ENCODE measurements around the gene C22orf42. TPM values are rescaled to one million over a fixed set of nuclear protein-coding genes. Genes with fewer than 3 reads are reported as not detected.
A peak's percentile ranks its signal among the peaks of the same experiment; 100 is the strongest.

C22orf42 gene
- total RNA-seq, 2 experiments from 2014 or later, result not detected

DNA sequence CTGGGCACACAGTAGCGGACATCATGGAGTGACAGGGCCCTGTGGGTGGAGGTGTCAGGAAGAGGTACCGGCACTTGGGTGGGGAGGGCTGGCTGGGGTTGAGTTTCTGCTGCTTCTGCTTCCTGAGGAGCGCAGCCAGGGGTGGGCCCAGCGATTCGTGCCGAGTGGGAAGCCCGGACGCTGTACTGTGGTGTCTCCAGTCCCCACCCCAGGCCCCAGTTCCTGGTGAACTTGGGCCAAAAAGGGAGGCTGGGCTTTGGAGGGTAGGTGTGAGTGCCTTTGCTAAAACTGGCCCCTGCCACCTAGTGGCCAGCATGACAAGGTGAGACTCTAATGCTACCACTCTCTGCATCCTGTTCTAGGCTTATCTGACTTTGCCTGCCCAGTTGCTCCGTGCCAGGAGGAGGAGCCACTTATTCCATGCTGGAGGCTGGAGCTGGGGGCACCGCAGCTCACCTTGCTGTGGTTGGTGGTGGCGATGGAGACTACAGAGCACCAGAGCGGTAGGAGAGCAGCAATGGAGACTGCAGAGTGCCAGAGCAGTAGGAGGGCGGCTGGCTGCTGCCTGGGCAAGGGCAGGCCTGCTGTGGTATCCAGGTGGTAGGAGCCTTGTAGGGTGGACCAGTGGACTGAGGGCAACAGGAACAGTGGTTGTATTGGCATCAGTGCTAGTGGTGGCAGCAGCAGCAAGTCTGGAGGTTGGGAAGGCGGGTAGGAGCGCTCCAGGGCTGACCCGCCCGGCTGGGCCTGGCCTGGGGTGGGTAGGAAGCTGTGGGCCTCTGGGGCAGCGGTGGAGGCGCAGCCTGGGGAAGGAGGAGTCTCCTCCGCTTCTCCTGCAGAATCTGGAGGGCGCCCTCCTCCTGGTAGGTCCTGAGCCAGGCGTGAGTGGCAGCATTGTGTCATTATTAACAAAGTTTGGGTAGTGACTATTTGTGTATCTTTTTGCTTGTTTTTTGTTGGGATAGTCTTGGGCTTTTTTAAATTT, 48.0 kb upstream of the C22orf42 start:
- Histone ChIP-seq H3K4me1 (ENCODE audit: insufficient read depth, low read length) (peaks cover 46% of the 10 kb centered on the region), H3K36me3 (ENCODE audit: insufficient read depth, low read length) (no peaks in the 10 kb centered on the region), H3K9me3 (ENCODE audit: control insufficient read depth in 1 of 2, insufficient read depth in 1 of 2, low read length in 2 of 2) (peaks cover 0 to 3% of the 10 kb centered on the region in 2 experiments), H3K27me3 (ENCODE audit: control insufficient read depth in 1 of 2, insufficient read depth in 2 of 2, low read length in 2 of 2) (peaks cover 9% of the 10 kb centered on the region in 2 experiments), H3K27ac (ENCODE audit: low read depth in 1 of 2, low read length in 2 of 2) (no peak overlapping the region), H3K4me3 (ENCODE audit: low read length) (no peak overlapping the region)
- DNase-seq (peak in 8 of 14 experiments; percentile 20 to 71 (median 50)), ATAC-seq (ENCODE audit: poor library complexity) (no peak)
- CTCF ChIA-PET, result no interaction called here
- intact Hi-C loops (cut with DNase I, micrococcal nuclease), result loop anchor here (2.0 to 5.0 kb wide), 3 partner anchors 104 to 545 kb away; partner anchors contain the start of gene PISD (in 1 of the 2)
- Mint-ChIP-seq H3K27me3 (peaks cover 37% of the 10 kb centered on the region), H3K36me3 (ENCODE audit: low read depth) (no peaks in the 10 kb centered on the region), H3K27ac (no peak overlapping the region), H3K4me3 (peak overlapping the region; percentile 49), H3K4me1 (ENCODE audit: low read depth) (peaks cover 35% of the 10 kb centered on the region), H3K9me3 (no peaks in the 10 kb centered on the region)
- TF ChIP-seq, protein P1, sequence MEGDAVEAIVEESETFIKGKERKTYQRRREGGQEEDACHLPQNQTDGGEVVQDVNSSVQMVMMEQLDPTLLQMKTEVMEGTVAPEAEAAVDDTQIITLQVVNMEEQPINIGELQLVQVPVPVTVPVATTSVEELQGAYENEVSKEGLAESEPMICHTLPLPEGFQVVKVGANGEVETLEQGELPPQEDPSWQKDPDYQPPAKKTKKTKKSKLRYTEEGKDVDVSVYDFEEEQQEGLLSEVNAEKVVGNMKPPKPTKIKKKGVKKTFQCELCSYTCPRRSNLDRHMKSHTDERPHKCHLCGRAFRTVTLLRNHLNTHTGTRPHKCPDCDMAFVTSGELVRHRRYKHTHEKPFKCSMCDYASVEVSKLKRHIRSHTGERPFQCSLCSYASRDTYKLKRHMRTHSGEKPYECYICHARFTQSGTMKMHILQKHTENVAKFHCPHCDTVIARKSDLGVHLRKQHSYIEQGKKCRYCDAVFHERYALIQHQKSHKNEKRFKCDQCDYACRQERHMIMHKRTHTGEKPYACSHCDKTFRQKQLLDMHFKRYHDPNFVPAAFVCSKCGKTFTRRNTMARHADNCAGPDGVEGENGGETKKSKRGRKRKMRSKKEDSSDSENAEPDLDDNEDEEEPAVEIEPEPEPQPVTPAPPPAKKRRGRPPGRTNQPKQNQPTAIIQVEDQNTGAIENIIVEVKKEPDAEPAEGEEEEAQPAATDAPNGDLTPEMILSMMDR (IDR thresholded peaks at IDR 0.05), result peak; percentile 66
- POLR2A ChIA-PET, result no interaction called here

DNA sequence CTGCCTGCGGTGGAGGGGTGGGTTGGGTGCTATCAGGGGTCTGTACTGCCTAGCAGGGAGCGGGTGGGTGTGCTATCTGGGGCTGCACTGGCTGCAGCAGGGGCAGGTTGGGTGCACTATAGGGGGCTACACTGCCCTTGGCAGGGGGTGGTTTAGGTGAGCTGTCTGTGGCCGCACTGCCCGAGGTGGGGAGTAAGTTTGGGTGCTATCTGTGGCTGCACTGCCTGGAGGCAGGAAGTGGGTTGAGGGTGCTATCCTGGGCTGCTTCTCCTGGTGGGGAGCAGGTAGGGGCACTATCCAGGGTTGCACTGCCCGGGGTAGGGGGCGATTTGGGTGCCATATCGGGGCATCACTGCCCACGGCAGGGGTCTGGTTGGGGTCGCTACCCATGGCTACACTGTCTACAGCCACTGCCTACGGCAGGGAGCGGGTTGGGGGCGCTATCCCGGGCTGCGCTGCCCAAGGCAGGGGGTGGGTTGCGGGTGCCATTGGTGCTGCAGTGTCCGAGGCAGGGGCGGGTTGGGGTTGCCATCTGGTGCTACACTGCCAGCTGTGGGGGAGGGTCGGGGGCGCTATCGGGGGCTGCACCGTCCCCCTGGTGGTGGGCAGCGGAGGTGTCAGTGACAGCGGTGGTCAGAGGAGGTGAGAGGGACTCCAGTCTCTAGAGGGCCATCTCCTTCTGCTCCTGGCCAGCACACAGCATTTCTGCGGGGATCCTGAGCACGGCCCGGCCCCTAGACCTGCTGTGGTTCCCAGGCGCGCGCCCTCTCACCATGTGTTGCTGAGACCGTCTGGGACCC, 47.1 kb upstream of the C22orf42 start:
- CTCF ChIA-PET, result no interaction called here

More for the DNA sequence above, 47.1 kb upstream of the C22orf42 start:
- ATAC-seq (ENCODE audit: poor library complexity) (no peak), DNase-seq (peak in 2 of 14 experiments; percentile 5 to 30)
- Histone ChIP-seq H3K27me3 (ENCODE audit: control insufficient read depth in 1 of 2, insufficient read depth in 2 of 2, low read length in 2 of 2) (peaks cover 9% of the 10 kb centered on the region in 2 experiments), H3K27ac (ENCODE audit: low read depth in 1 of 2, low read length in 2 of 2) (no peak overlapping the region), H3K4me1 (ENCODE audit: insufficient read depth, low read length) (peaks cover 55% of the 10 kb centered on the region), H3K36me3 (ENCODE audit: insufficient read depth, low read length) (no peaks in the 10 kb centered on the region), H3K9me3 (ENCODE audit: control insufficient read depth in 1 of 2, insufficient read depth in 1 of 2, low read length in 2 of 2) (peaks cover 0 to 3% of the 10 kb centered on the region in 2 experiments), H3K4me3 (ENCODE audit: low read length) (no peak overlapping the region)
- intact Hi-C loops (cut with DNase I, micrococcal nuclease), result loop anchor here (2.0 to 5.0 kb wide), 3 partner anchors 103 to 544 kb away; partner anchors contain the start of gene PISD (in 1 of the 2)
- peaks cover 44% of the 10 kb centered on the region for H3K4me1 Mint-ChIP-seq (ENCODE audit: low read depth)
- H3K9me3 Mint-ChIP-seq, result no peaks in the 10 kb centered on the region
- peaks cover 37% of the 10 kb centered on the region for H3K27me3 Mint-ChIP-seq
- peak overlapping the region; percentile 42 for H3K4me3 Mint-ChIP-seq
- H3K27ac Mint-ChIP-seq, result no peak overlapping the region
- TF ChIP-seq, protein P1 (IDR thresholded peaks at IDR 0.05), result no peak
- H3K36me3 Mint-ChIP-seq (ENCODE audit: low read depth), result no peaks in the 10 kb centered on the region
- POLR2A ChIA-PET, result no interaction called here

Data from CD4-positive, alpha-beta T cell (primary cell).